SJSA1 (cell line): ENCODE measurements around the gene MOAP1. TPM values are rescaled to one million over a fixed set of nuclear protein-coding genes. Genes with fewer than 3 reads are reported as not detected.
"Not testable (repeated sequence)": the region's sequence is repeated elsewhere in the genome, so short reads cannot be mapped to it uniquely, and the experiment has no call there.

ENCODE experiments used
- DNase-seq, 2 experiments: peaks; one replicate each; pipeline ENCODE4 v3.0.0-alpha.2; 2015 to 2020; ENCODE audit warnings: low spot score in 2 of 2, low read depth in 1 of 2
- H3K27ac ChIP-seq: fragments of 250-450 bp; sonication (Bioruptor Pico); 2 replicates; pipeline ENCODE4 v1.5.1; 2020; ENCODE audit warnings: mild to moderate bottlenecking, moderate library complexity
- H3K27me3 ChIP-seq: fragments of 250-450 bp; sonication (Bioruptor Pico); replicated peaks from 2 replicates; pipeline ENCODE4 v1.5.1; 2020; ENCODE audit warnings: mild to moderate bottlenecking, moderate library complexity
- H3K36me3 ChIP-seq: fragments of 250-450 bp; sonication (Bioruptor Pico); 2 replicates; pipeline ENCODE4 v1.5.1; 2020; ENCODE audit warnings: mild to moderate bottlenecking
- H3K4me1 ChIP-seq: fragments of 250-450 bp; sonication (Bioruptor Pico); replicated peaks from 2 replicates; pipeline ENCODE4 v1.6.1; 2021; ENCODE audit warnings: mild to moderate bottlenecking
- H3K4me3 ChIP-seq: fragments of 250-450 bp; sonication (Bioruptor Pico); 2 replicates; pipeline ENCODE4 v1.5.1; 2020; ENCODE audit warnings: mild to moderate bottlenecking
- H3K9me3 ChIP-seq: fragments of 250-450 bp; sonication (Bioruptor Pico); replicated peaks from 2 replicates; pipeline ENCODE4 v1.5.1; 2020; ENCODE audit warnings: mild to moderate bottlenecking
- total RNA-seq: library from RNA; depleted of rRNA; stranded (reverse); fragments of >200 nt; shearing (Covaris generic); gene quantifications from 2 replicates; pipeline ENCODE4 v1.2.3, GENCODE V29; 2014

The MOAP1 gene
- total RNA-seq, 1 experiment from 2014 or later, result 10.6 TPM

- peaks cover 4% of the 10 kb centered on the region; the same call in 1 of the 2 replicates for H3K4me1 ChIP-seq
- H3K9me3 ChIP-seq, result no peaks in the 10 kb centered on the region
- peaks cover 15% of the 10 kb centered on the region for H3K36me3 ChIP-seq
- peak within 1 kb of the TSS; percentile 68 for H3K4me3 ChIP-seq
- DNase-seq, result peak; percentile 96 to 98
- H3K27ac ChIP-seq, result peak within 1 kb of the TSS; percentile 47
- H3K27me3 ChIP-seq, result no peaks in the 10 kb centered on the region
Measured at GRCh38 chr14:93206793-93207467, 22.2 kb upstream of the MOAP1 start, which contains the start of the genes GON7 and UBR7. Gene GON7 (minus strand): TSS chr14:93207065. CDS start chr14:93207037, 28 bp downstream. Gene UBR7 (plus strand): TSS chr14:93207256. CDS start chr14:93207292, 36 bp downstream.

- Histone ChIP-seq H3K27me3 (no peaks in the 10 kb centered on the region), H3K4me1 (no peaks in the 10 kb centered on the region; the same call in 1 of the 2 replicates), H3K9me3 (no peaks in the 10 kb centered on the region), H3K27ac (no peak overlapping the region), H3K36me3 (no peaks in the 10 kb centered on the region; the same call in 1 of the 2 replicates), H3K4me3 (no peak overlapping the region)
- no peak for DNase-seq
Measured at GRCh38 chr14:93201155-93201704, 16.5 kb upstream of the MOAP1 start.

GRCh38 chr14:93200553-93200952 is 15.9 kb upstream of the MOAP1 start:
- H3K36me3 ChIP-seq, result no peaks in the 10 kb centered on the region; the same call in 1 of the 2 replicates
- no peaks in the 10 kb centered on the region for H3K27me3 ChIP-seq
- no peaks in the 10 kb centered on the region for H3K4me1 ChIP-seq
- H3K9me3 ChIP-seq, result no peaks in the 10 kb centered on the region
- no peak for DNase-seq
- H3K4me3 ChIP-seq, result no peak overlapping the region
- no peak overlapping the region for H3K27ac ChIP-seq

- no peaks in the 10 kb centered on the region for H3K9me3 ChIP-seq
- no peaks in the 10 kb centered on the region for H3K27me3 ChIP-seq
- H3K27ac ChIP-seq, result no peak overlapping the region
- no peak for DNase-seq
- no peaks in the 10 kb centered on the region; the same call in 1 of the 2 replicates for H3K36me3 ChIP-seq
- no peaks in the 10 kb centered on the region for H3K4me1 ChIP-seq
- no peak overlapping the region for H3K4me3 ChIP-seq
Measured at GRCh38 chr14:93199031-93199430, 14.3 kb upstream of the MOAP1 start.

- peaks cover 8% of the 10 kb centered on the region for H3K4me1 ChIP-seq
- no peak overlapping the region for H3K4me3 ChIP-seq
- H3K27ac ChIP-seq, result no peak overlapping the region
- no peaks in the 10 kb centered on the region for H3K9me3 ChIP-seq
- no peaks in the 10 kb centered on the region for H3K36me3 ChIP-seq
- H3K27me3 ChIP-seq, result no peaks in the 10 kb centered on the region
- DNase-seq, result no peak
Measured at GRCh38 chr14:93195316-93195999, 10.8 kb upstream of the MOAP1 start.

GRCh38 chr14:93186956-93187355 is 2.3 kb upstream of the MOAP1 start:
- peaks cover 11% of the 10 kb centered on the region; the same call in 1 of the 2 replicates for H3K4me1 ChIP-seq
- H3K27ac ChIP-seq, result no peak overlapping the region
- no peaks in the 10 kb centered on the region for H3K9me3 ChIP-seq
- DNase-seq, result no peak
- no peak overlapping the region for H3K4me3 ChIP-seq
- H3K36me3 ChIP-seq, result peaks cover 28% of the 10 kb centered on the region
- H3K27me3 ChIP-seq, result no peaks in the 10 kb centered on the region

- no peak overlapping the region for H3K27ac ChIP-seq
- H3K4me3 ChIP-seq, result no peak overlapping the region
- DNase-seq, result no peak
- no peaks in the 10 kb centered on the region for H3K27me3 ChIP-seq
- peaks cover 11% of the 10 kb centered on the region; the same call in 1 of the 2 replicates for H3K4me1 ChIP-seq
- H3K9me3 ChIP-seq, result no peaks in the 10 kb centered on the region
- H3K36me3 ChIP-seq, result peaks cover 28% of the 10 kb centered on the region
Measured at GRCh38 chr14:93186466-93186865, 1.8 kb upstream of the MOAP1 start.

GRCh38 chr14:93185349-93185720 is 638 bp upstream of the MOAP1 start:
- no peaks in the 10 kb centered on the region for H3K9me3 ChIP-seq
- peak overlapping the region; percentile 23 for H3K27ac ChIP-seq
- peak in 1 of 2 experiments; percentile 34 for DNase-seq
- peaks cover 28% of the 10 kb centered on the region for H3K36me3 ChIP-seq
- no peaks in the 10 kb centered on the region for H3K27me3 ChIP-seq
- H3K4me3 ChIP-seq, result peak overlapping the region; percentile 73
- H3K4me1 ChIP-seq, result peaks cover 11% of the 10 kb centered on the region; the same call in 1 of the 2 replicates

- no peaks in the 10 kb centered on the region for H3K9me3 ChIP-seq
- peak overlapping the region; percentile 73 for H3K4me3 ChIP-seq
- H3K4me1 ChIP-seq, result peaks cover 11% of the 10 kb centered on the region; the same call in 1 of the 2 replicates
- no peaks in the 10 kb centered on the region for H3K27me3 ChIP-seq
- no peak overlapping the region for H3K27ac ChIP-seq
- no peak for DNase-seq
- H3K36me3 ChIP-seq, result peaks cover 24% of the 10 kb centered on the region
Measured at GRCh38 chr14:93183596-93184317, 940 bp downstream of the MOAP1 start.

- H3K9me3 ChIP-seq, result no peaks in the 10 kb centered on the region
- no peaks in the 10 kb centered on the region for H3K36me3 ChIP-seq
- H3K4me3 ChIP-seq, result no peak overlapping the region
- H3K27ac ChIP-seq, result no peak overlapping the region
- peaks cover 23% of the 10 kb centered on the region for H3K4me1 ChIP-seq
- H3K27me3 ChIP-seq, result peaks cover 3% of the 10 kb centered on the region; the same call in 1 of the 2 replicates
- DNase-seq, result peak in 1 of 2 experiments; percentile 45
Measured at GRCh38 chr14:93175492-93175891, 9.2 kb downstream of the MOAP1 start.

GRCh38 chr14:93174731-93175130 is 10.0 kb downstream of the MOAP1 start:
- H3K9me3 ChIP-seq, H3K36me3 ChIP-seq, H3K4me3 ChIP-seq, H3K27me3 ChIP-seq, H3K27ac ChIP-seq, DNase-seq: not testable (repeated sequence)
- peaks cover 23% of the 10 kb centered on the region for H3K4me1 ChIP-seq

- no peak overlapping the region for H3K27ac ChIP-seq
- H3K4me1 ChIP-seq, result peaks cover 23% of the 10 kb centered on the region
- H3K4me3 ChIP-seq, result no peak overlapping the region
- H3K27me3 ChIP-seq, result peaks cover 3% of the 10 kb centered on the region; the same call in 1 of the 2 replicates
- H3K36me3 ChIP-seq, result no peaks in the 10 kb centered on the region
- no peaks in the 10 kb centered on the region for H3K9me3 ChIP-seq
- no peak for DNase-seq
Measured at GRCh38 chr14:93173943-93174395, 10.7 kb downstream of the MOAP1 start.

GRCh38 chr14:93171376-93171775 is 13.3 kb downstream of the MOAP1 start:
- peak; percentile 49 to 72 for DNase-seq
- H3K27me3 ChIP-seq, result peaks cover 3% of the 10 kb centered on the region; the same call in 1 of the 2 replicates
- no peaks in the 10 kb centered on the region for H3K9me3 ChIP-seq
- H3K4me3 ChIP-seq, result no peak overlapping the region
- H3K4me1 ChIP-seq, result peaks cover 18% of the 10 kb centered on the region
- no peaks in the 10 kb centered on the region for H3K36me3 ChIP-seq
- 0 out of 2 replicates have a peak overlapping the region, but pooled peaks have one; percentile 7 for H3K27ac ChIP-seq
